Measurements from ENCODE around the gene SWT1. TPM values are rescaled to one million over a fixed set of nuclear protein-coding genes. Genes with fewer than 3 reads are reported as not detected.
"Not testable (repeated sequence)": the region's sequence is repeated elsewhere in the genome, so short reads cannot be mapped to it uniquely, and the experiment has no call there.

Gene SWT1
- total and polyA plus RNA-seq, 2 experiments from 2014 or later, result 3.4 to 9.5 TPM

- WGBS (ENCODE audit: low lambda C conversion rate, missing lambda C conversion rate), result 92% methylated on average over 13 of the region's 32 CpGs
- H2AFZ ChIP-seq; H3K27ac ChIP-seq; H3K27me3 ChIP-seq; H3K4me3 ChIP-seq; H3K4me2 ChIP-seq; H3K79me2 ChIP-seq; H3K4me1 ChIP-seq (ENCODE audit: insufficient read depth); H4K20me1 ChIP-seq (ENCODE audit: insufficient read depth, poor library complexity, severe bottlenecking); DNase-seq (ENCODE audit: low spot score); H3K36me3 ChIP-seq (replicated peaks; ENCODE audit: insufficient read depth, low read depth); H3K9me3 ChIP-seq (ENCODE audit: low read depth); H3K9me2 ChIP-seq (replicated peaks; ENCODE audit: insufficient read depth): not testable (repeated sequence)
These were observed 100.4 kb downstream of the SWT1 start for GRCh38 chr1:185257116-185257949.

GRCh38 chr1:185257950-185258208 lies 100.9 kb downstream of the SWT1 start:
- Histone ChIP-seq H3K9me2 (replicated peaks; ENCODE audit: insufficient read depth) (no peaks in the 10 kb centered on the region), H3K4me1 (ENCODE audit: insufficient read depth) (no peaks in the 10 kb centered on the region), H2AFZ (no peak overlapping the region), H3K27ac (no peak overlapping the region), H3K4me2 (no peak overlapping the region), H3K9me3 (ENCODE audit: low read depth) (no peaks in the 10 kb centered on the region), H4K20me1 (ENCODE audit: insufficient read depth, poor library complexity, severe bottlenecking) (no peaks in the 10 kb centered on the region), H3K36me3 (replicated peaks; ENCODE audit: insufficient read depth, low read depth) (no peaks in the 10 kb centered on the region), H3K79me2 (no peaks in the 10 kb centered on the region), H3K27me3 (no peaks in the 10 kb centered on the region), H3K4me3 (no peak overlapping the region)
- TF ChIP-seq CTCF (IDR thresholded peaks at IDR 0.05; ENCODE audit: poor library complexity), result no peak
- no peak for TF ChIP-seq EZH2 (IDR thresholded peaks at IDR 0.05; ENCODE audit: borderline replicate concordance)
- TF ChIP-seq EZH2phosphoT487 (IDR thresholded peaks at IDR 0.05; ENCODE audit: low read depth, severe bottlenecking, unreplicated experiment), result no peak
- WGBS (ENCODE audit: low lambda C conversion rate, missing lambda C conversion rate), result 65% methylated on average over 2 of the region's 2 CpGs
- DNase-seq (ENCODE audit: low spot score), result no peak

GRCh38 chr1:185258676-185259075 lies 101.7 kb downstream of the SWT1 start:
- Histone ChIP-seq H3K27me3 (no peaks in the 10 kb centered on the region), H3K4me2 (no peak overlapping the region), H2AFZ (no peak overlapping the region), H4K20me1 (ENCODE audit: insufficient read depth, poor library complexity, severe bottlenecking) (no peaks in the 10 kb centered on the region), H3K4me3 (no peak overlapping the region), H3K4me1 (ENCODE audit: insufficient read depth) (no peaks in the 10 kb centered on the region), H3K79me2 (no peaks in the 10 kb centered on the region), H3K9me2 (replicated peaks; ENCODE audit: insufficient read depth) (no peaks in the 10 kb centered on the region), H3K9me3 (ENCODE audit: low read depth) (no peaks in the 10 kb centered on the region), H3K27ac (no peak overlapping the region), H3K36me3 (replicated peaks; ENCODE audit: insufficient read depth, low read depth) (no peaks in the 10 kb centered on the region)
- WGBS (ENCODE audit: low lambda C conversion rate, missing lambda C conversion rate), result 52% methylated on average over 1 of the region's 1 CpG
- TF ChIP-seq CTCF (IDR thresholded peaks at IDR 0.05; ENCODE audit: poor library complexity) (no peak), EZH2phosphoT487 (IDR thresholded peaks at IDR 0.05; ENCODE audit: low read depth, severe bottlenecking, unreplicated experiment) (no peak), EZH2 (IDR thresholded peaks at IDR 0.05; ENCODE audit: borderline replicate concordance) (no peak)
- DNase-seq (ENCODE audit: low spot score), result no peak

GRCh38 chr1:185260611-185261010 lies 103.6 kb downstream of the SWT1 start:
- H4K20me1 ChIP-seq (ENCODE audit: insufficient read depth, poor library complexity, severe bottlenecking), result no peaks in the 10 kb centered on the region
- no peak overlapping the region for H3K4me3 ChIP-seq
- H3K79me2 ChIP-seq, result no peaks in the 10 kb centered on the region
- no peak overlapping the region for H3K27ac ChIP-seq
- no peaks in the 10 kb centered on the region for H3K9me2 ChIP-seq (replicated peaks; ENCODE audit: insufficient read depth)
- H3K36me3 ChIP-seq (replicated peaks; ENCODE audit: insufficient read depth, low read depth), result no peaks in the 10 kb centered on the region
- H3K4me2 ChIP-seq, result no peak overlapping the region
- H3K27me3 ChIP-seq, result no peaks in the 10 kb centered on the region
- WGBS (ENCODE audit: low lambda C conversion rate, missing lambda C conversion rate), result 92% methylated on average over 1 of the region's 1 CpG
- H3K4me1 ChIP-seq (ENCODE audit: insufficient read depth), result no peaks in the 10 kb centered on the region
- no peak for TF ChIP-seq EZH2phosphoT487 (IDR thresholded peaks at IDR 0.05; ENCODE audit: low read depth, severe bottlenecking, unreplicated experiment)
- no peak for TF ChIP-seq CTCF (IDR thresholded peaks at IDR 0.05; ENCODE audit: poor library complexity)
- no peak for TF ChIP-seq EZH2 (IDR thresholded peaks at IDR 0.05; ENCODE audit: borderline replicate concordance)
- no peaks in the 10 kb centered on the region for H3K9me3 ChIP-seq (ENCODE audit: low read depth)
- H2AFZ ChIP-seq, result no peak overlapping the region
- DNase-seq (ENCODE audit: low spot score), result no peak
